K562 (cell line): ENCODE measurements around the gene FAM83D. TPM values are rescaled to one million over a fixed set of nuclear protein-coding genes. Genes with fewer than 3 reads are reported as not detected.

Experiments used
- ATAC-seq: fragments of 200-7000 bp; cut with Tn5 transposase; 3 replicates; pipeline ENCODE4 v1.9.1; 2020; ENCODE audit warnings: moderate library complexity
- BruUV-seq: library from RNA; stranded (reverse); fragments of 400-500 nt; replicated peaks from 2 replicates; lab custom pipeline; 2021; lab: Mats Ljungman, UMichigan
- CTCF ChIA-PET: fragments of 300-600 bp; formaldehyde crosslinking; extraction: SDS; loops from one replicate; lab custom pipeline; 2021; ENCODE audit warnings: low intra/inter-chr PET ratio; lab: Yijun Ruan, JAX
- POLR2A ChIA-PET: fragments of 300-600, 350-650 bp; sonication (Branson Sonifier 250); formaldehyde crosslinking; extraction: SDS; loops from one replicate; lab custom pipeline; 2021; ENCODE audit warnings: antibody characterized with exemption, inconsistent platforms; lab: Yijun Ruan, JAX
- DNase-seq, 4 experiments: peaks; one replicate each; pipeline versions ENCODE4 v3.0.0 to v3.0.0-alpha.2; 2011 to 2018; ENCODE audit warnings: low spot score in 3 of 4, mixed read lengths in 3 of 4; ENCODE audit errors: extremely low read depth in 1 of 4
- FAIRE-seq: peaks from 2 replicates; lab custom pipeline; 2011; peaks lifted over from hg19 to GRCh38; lab: Jason Lieb, UNC
- H2AFZ ChIP-seq: 2 replicates; pipeline ENCODE4 v1.6.0; 2011; ENCODE audit warnings: low read depth, low read length, control low read depth, inconsistent platforms
- H3K27ac ChIP-seq: fragments of 200-600 bp; 3 replicates; pipeline ENCODE4 v1.8.0; 2011; ENCODE audit warnings: low read depth, mild to moderate bottlenecking, control low read depth, inconsistent platforms, low read length, moderate library complexity, mixed read lengths; ENCODE audit errors: extremely low read depth
- H3K27me3 ChIP-seq, 2 experiments: fragments of 300-600 bp in 1 of 2; 2 replicates in 1 of 2; 3 replicates in 1 of 2; pipeline versions ENCODE4 v1.6.0 to v1.8.0; 2011; ENCODE audit warnings: inconsistent platforms in 2 of 2, low read length in 2 of 2, mild to moderate bottlenecking in 1 of 2, mixed read lengths in 1 of 2, moderate library complexity in 1 of 2; ENCODE audit not compliant: control insufficient read depth in 2 of 2, insufficient read depth in 2 of 2
- H3K36me3 ChIP-seq: fragments of 300-600 bp; 3 replicates; pipeline ENCODE4 v1.8.0; 2011; ENCODE audit warnings: mild to moderate bottlenecking, low read length, inconsistent platforms; ENCODE audit not compliant: control insufficient read depth, insufficient read depth
- H3K4me1 ChIP-seq, 2 experiments: fragments of 200-600 bp in 1 of 2; replicated peaks in 1 of 2; 2 replicates in 1 of 2; 3 replicates in 1 of 2; pipeline versions ENCODE4 v1.5.1 to v1.8.0; 2011; ENCODE audit warnings: inconsistent platforms in 2 of 2, low read length in 2 of 2, mild to moderate bottlenecking in 1 of 2, mixed read lengths in 1 of 2, moderate library complexity in 1 of 2; ENCODE audit not compliant: control insufficient read depth in 2 of 2, insufficient read depth in 2 of 2
- H3K4me2 ChIP-seq: 2 replicates; pipeline ENCODE4 v1.6.1; 2011; ENCODE audit warnings: low read length, control low read depth, inconsistent platforms, mixed read lengths; ENCODE audit not compliant: insufficient read depth
- H3K4me3 ChIP-seq: fragments of 200-600 bp; sonication (generic), shearing (Covaris generic); 2 replicates; pipeline ENCODE4 v1.5.1; 2016; ENCODE audit warnings: control low read depth, inconsistent platforms
- H3K79me2 ChIP-seq: fragments of 200-600 bp; 3 replicates; pipeline ENCODE4 v1.8.0; 2011; ENCODE audit warnings: low read length, inconsistent platforms; ENCODE audit not compliant: control insufficient read depth, insufficient read depth
- H3K9ac ChIP-seq, 2 experiments: 2 replicates each; pipeline versions ENCODE4 v1.6.0 to v1.6.1; 2011; ENCODE audit warnings: low read depth in 2 of 2, low read length in 2 of 2, control low read depth in 1 of 2, inconsistent platforms in 1 of 2, mild to moderate bottlenecking in 1 of 2, mixed read lengths in 1 of 2; ENCODE audit not compliant: insufficient read depth in 1 of 2
- H3K9me1 ChIP-seq: one replicate; pipeline ENCODE4 v1.6.0; 2011; ENCODE audit warnings: inconsistent platforms, mild to moderate bottlenecking, low read length, moderate library complexity; ENCODE audit not compliant: control insufficient read depth, insufficient read depth
- H3K9me3 ChIP-seq: replicated peaks from 2 replicates; pipeline ENCODE4 v1.5.1; 2011; ENCODE audit warnings: low read depth, low read length, inconsistent platforms; ENCODE audit not compliant: control insufficient read depth, insufficient read depth
- H4K20me1 ChIP-seq: replicated peaks from 2 replicates; pipeline ENCODE4 v1.6.1; 2011; ENCODE audit warnings: low read length, inconsistent platforms, mixed read lengths; ENCODE audit not compliant: control insufficient read depth, insufficient read depth
- ATF3 ChIP-seq, 2 experiments: fragments of 450-650 bp in 1 of 2; sonication (generic) in 1 of 2; formaldehyde crosslinking in 1 of 2; IDR thresholded peaks in 1 of 2; conservative IDR thresholded peaks in 1 of 2; 2 replicates each; pipeline versions ENCODE4 v1.6.1 to v1.8.1; 2016 to 2023; ENCODE audit warnings: mild to moderate bottlenecking in 2 of 2, moderate library complexity in 2 of 2, inconsistent platforms in 1 of 2, missing genetic modification reagents in 1 of 2
- BCOR ChIP-seq: fragments of 450-650 bp; IDR thresholded peaks from 2 replicates; pipeline ENCODE4 v1.6.1; 2016
- CTCF ChIP-seq, 3 experiments: IDR thresholded peaks in 2 of 3; conservative IDR thresholded peaks in 1 of 3; 2 replicates each; pipeline ENCODE4 v1.5.1; 2011 to 2012; ENCODE audit warnings: low read length in 3 of 3, mild to moderate bottlenecking in 3 of 3, control low read depth in 2 of 3, improper control_type of control experiment in 1 of 3, inconsistent platforms in 1 of 3, low read depth in 1 of 3, mixed read lengths in 1 of 3, moderate library complexity in 1 of 3; ENCODE audit not compliant: insufficient read depth in 2 of 3
- ELK1 ChIP-seq: sonication (generic); formaldehyde crosslinking; IDR thresholded peaks from 2 replicates; pipeline ENCODE4 v1.8.1; 2022; ENCODE audit warnings: missing genetic modification reagents
- EWSR1 ChIP-seq: fragments of 450-650 bp; IDR thresholded peaks from 2 replicates; pipeline ENCODE4 v1.6.1; 2018; ENCODE audit warnings: borderline replicate concordance, mild to moderate bottlenecking, low read depth, moderate library complexity; ENCODE audit not compliant: partially characterized antibody
- FOXJ3 ChIP-seq: sonication (generic); formaldehyde crosslinking; IDR thresholded peaks from 2 replicates; pipeline ENCODE4 v1.4.0; 2020; ENCODE audit warnings: mild to moderate bottlenecking, missing genetic modification reagents
- FOXO4 ChIP-seq: fragments of 450-650 bp; formaldehyde crosslinking; IDR thresholded peaks from 2 replicates; pipeline ENCODE4 v1.4.0; 2020; ENCODE audit warnings: mild to moderate bottlenecking, moderate library complexity
- KDM1A ChIP-seq, 2 experiments: fragments of 450-650 bp; IDR thresholded peaks; 2 replicates each; pipeline ENCODE4 v1.6.1; 2016; ENCODE audit warnings: mild to moderate bottlenecking in 2 of 2
- KHSRP ChIP-seq: fragments of 450-650 bp; IDR thresholded peaks from 2 replicates; pipeline ENCODE4 v1.6.1; 2017
- NELFE ChIP-seq: IDR thresholded peaks from 2 replicates; pipeline ENCODE4 v1.6.1; 2011; ENCODE audit warnings: mild to moderate bottlenecking; ENCODE audit not compliant: insufficient read depth, insufficient read length
- RNF2 ChIP-seq: sonication (generic); IDR thresholded peaks from 2 replicates; pipeline ENCODE4 v1.6.1; 2016
- SETDB1 ChIP-seq: IDR thresholded peaks from one replicate; pipeline ENCODE4 v1.6.1; 2012; ENCODE audit warnings: low read length, control low read depth, inconsistent platforms
- SP1 ChIP-seq: sonication (generic); formaldehyde crosslinking; IDR thresholded peaks from 2 replicates; pipeline ENCODE4 v1.8.1; 2022; ENCODE audit warnings: mild to moderate bottlenecking, missing genetic modification reagents
- TARDBP ChIP-seq: fragments of 450-650 bp; IDR thresholded peaks from 2 replicates; pipeline ENCODE4 v1.6.1; 2016
- THRB ChIP-seq: fragments of 450-650 bp; formaldehyde crosslinking; conservative IDR thresholded peaks from 2 replicates; pipeline ENCODE4 v1.4.0; 2022; ENCODE audit warnings: mild to moderate bottlenecking, missing genetic modification characterization
- USF1 ChIP-seq: sonication (generic); formaldehyde crosslinking; IDR thresholded peaks from 2 replicates; pipeline ENCODE4 v1.9.0; 2022; ENCODE audit warnings: mild to moderate bottlenecking, missing genetic modification reagents
- ZSCAN29 ChIP-seq: fragments of 450-650 bp; IDR thresholded peaks from 2 replicates; pipeline ENCODE4 v1.6.1; 2017
- WGBS: fragments of 100-300 bp; shearing (Covaris generic); methylation state at CpG from one replicate; pipeline ENCODE4 v1.1.6; 2016; ENCODE audit warnings: low coverage, mixed read lengths; ENCODE audit not compliant: insufficient coverage; ENCODE audit errors: missing lambda C conversion rate; 5-methylcytosine and 5-hydroxymethylcytosine counted together
- in situ Hi-C: fragments of 300-500 bp; cut with MboI; formaldehyde crosslinking; loops from 4 replicates; pipeline ENCODE4 v1.15.0; 2018; ENCODE audit warnings: inconsistent platforms, mixed read lengths
- intact Hi-C: fragments of 100-400 bp; cut with micrococcal nuclease; formaldehyde crosslinking; loops from 2 replicates; pipeline ENCODE4 v1.14.2; 2022
- polyA plus RNA-seq, 8 experiments: library from polyadenylated mRNA; depleted of rRNA in 4 of 8; stranded (reverse) in 5 of 8; unstranded in 3 of 8; fragments of >200 nt; fragmentation: Nextera tagmentation in 2 of 8; fragmentation: Illumina TruSeq in 1 of 8; extraction: Ambion mirVana in 2 of 8; extraction: Trizol in 1 of 8; gene quantifications; 2 replicates each; pipeline versions ENCODE4 v1.2.1 to v1.2.3, GENCODE V29; 2011 to 2014; ENCODE audit warnings: inconsistent platforms in 1 of 8, missing spikeins in 1 of 8
- total RNA-seq, 7 experiments: library from RNA; depleted of rRNA in 6 of 7; stranded (reverse); fragments of >200 nt in 6 of 7; fragmentation: Illumina TruSeq in 2 of 7; extraction: Trizol in 2 of 7; gene quantifications; 2 replicates each; pipeline versions ENCODE4 v1.2.1 to v1.2.3, GENCODE V29; 2011 to 2021; ENCODE audit warnings: low replicate concordance in 1 of 7

Gene FAM83D
- total and polyA plus RNA-seq, 9 of the 15 experiments (the other 6 are each of a cell fraction or from before 2014, with no cell fraction given), result 8.2 to 66.1 (median 43.5) TPM

GRCh38 chr20:38990728-38991127 is 64.5 kb downstream of the FAM83D start:
- peaks cover 7 to 9% of the 10 kb centered on the region in 2 experiments for H3K4me1 ChIP-seq
- no TSS peak for BruUV-seq
- H3K4me3 ChIP-seq, result no peak overlapping the region
- no peaks in the 10 kb centered on the region for H3K9me1 ChIP-seq
- H3K4me2 ChIP-seq, result no peak overlapping the region
- H2AFZ ChIP-seq, result no peak overlapping the region
- no peak for FAIRE-seq
- no peaks in the 10 kb centered on the region for H3K9me3 ChIP-seq
- H3K27me3 ChIP-seq, result no peaks in the 10 kb centered on the region
- no peak overlapping the region for H3K9ac ChIP-seq
- DNase-seq, result no peak
- ChIA-PET POLR2A (interaction anchor here (0.7 kb wide), 2 partner anchors 71 to 110 kb away, joined by 3 to 4 read pairs; no protein-coding TSS in a partner anchor), CTCF (no interaction called here)
- TF ChIP-seq TARDBP (no peak), ZSCAN29 (no peak), RNF2 (no peak), USF1 (CRISPR knock-in tag) (no peak), SP1 (no peak), KDM1A (IDR thresholded peaks at IDR 0.05) (no peak), NELFE (no peak), FOXJ3 (no peak), ATF3 (IDR thresholded peaks at IDR 0.05) (no peak), ATF3 (CRISPR knock-in tag; conservative IDR thresholded peaks at IDR 0.05) (no peak), THRB (CRISPR knock-in tag) (no peak), EWSR1 (no peak), FOXO4 (CRISPR knock-in tag) (no peak), CTCF (IDR thresholded peaks at IDR 0.05 in 2 of 3, conservative IDR thresholded peaks at IDR 0.05 in 1 of 3; ENCODE audit: insufficient read depth in 2 of 3, low read depth in 1 of 3, low read length in 3 of 3) (no peak), SETDB1 (no peak), KHSRP (no peak), ELK1 (CRISPR knock-in tag) (no peak), BCOR (no peak)
- no peak overlapping the region for H3K27ac ChIP-seq
- ATAC-seq, result no peak
- no peaks in the 10 kb centered on the region for H3K79me2 ChIP-seq
- in situ Hi-C loops (no loop called here), intact Hi-C loops (no loop called here)
- 94% methylated on average over 1 of the region's 1 CpG for WGBS
- H4K20me1 ChIP-seq, result no peaks in the 10 kb centered on the region
- H3K36me3 ChIP-seq, result peaks cover 52% of the 10 kb centered on the region
